GM23338 (cell line): Measurements from ENCODE around the gene CDKN2D. TPM values are rescaled to one million over a fixed set of nuclear protein-coding genes. Genes with fewer than 3 reads are reported as not detected.

Experiments used
- ATAC-seq: fragments of 200-7000 bp; cut with Tn5 transposase; 3 replicates; pipeline ENCODE4 v1.9.1; 2020
- DNase-seq: peaks from one replicate; pipeline ENCODE4 v3.0.0-alpha.2; 2015; ENCODE audit warnings: low spot score
- H2AFZ ChIP-seq: fragments of 200-600 bp; sonication (generic); 2 replicates; pipeline ENCODE4 v1.8.0; 2016; ENCODE audit warnings: antibody characterized with exemption, mild to moderate bottlenecking, moderate library complexity
- H3F3A ChIP-seq: fragments of 200-600 bp; sonication (generic); replicated peaks from 2 replicates; pipeline ENCODE4 v1.8.0; 2017; ENCODE audit warnings: antibody characterized with exemption, mixed run types, low read depth
- H3K27ac ChIP-seq: fragments of 200-600 bp; sonication (generic); 2 replicates; pipeline ENCODE4 v1.6.1; 2016; ENCODE audit warnings: low read depth
- H3K27me3 ChIP-seq: fragments of 200-600 bp; sonication (generic); 2 replicates; pipeline ENCODE4 v1.8.0; 2016; ENCODE audit warnings: mild to moderate bottlenecking, mixed run types, moderate library complexity; ENCODE audit not compliant: insufficient read depth
- H3K36me3 ChIP-seq: fragments of 200-600 bp; sonication (generic); 2 replicates; pipeline ENCODE4 v1.8.0; 2016; ENCODE audit warnings: mild to moderate bottlenecking; ENCODE audit not compliant: insufficient read depth
- H3K4me1 ChIP-seq: fragments of 200-600 bp; sonication (generic); 2 replicates; pipeline ENCODE4 v1.8.0; 2016; ENCODE audit warnings: mild to moderate bottlenecking, moderate library complexity; ENCODE audit not compliant: insufficient read depth
- H3K4me2 ChIP-seq: fragments of 200-600 bp; sonication (generic); 2 replicates; pipeline ENCODE4 v1.7.1; 2017; ENCODE audit warnings: mixed run types
- H3K4me3 ChIP-seq: fragments of 200-600 bp; sonication (generic); 2 replicates; pipeline ENCODE4 v1.6.1; 2016; ENCODE audit warnings: mixed run types
- H3K79me2 ChIP-seq: fragments of 200-600 bp; sonication (generic); replicated peaks from 2 replicates; pipeline ENCODE4 v1.8.0; 2017; ENCODE audit warnings: mild to moderate bottlenecking; ENCODE audit not compliant: insufficient read depth
- H3K9me2 ChIP-seq: fragments of 200-600 bp; sonication (generic); 2 replicates; pipeline ENCODE4 v1.8.0; 2017; ENCODE audit not compliant: insufficient read depth
- H4K20me1 ChIP-seq: fragments of 200-600 bp; sonication (generic); replicated peaks from 2 replicates; pipeline ENCODE4 v1.8.0; 2017; ENCODE audit warnings: mild to moderate bottlenecking; ENCODE audit not compliant: insufficient read depth
- H3K27ac Mint-ChIP-seq: 2 replicates; pipeline ENCODE4 v1.8.0; 2020; ENCODE audit warnings: inconsistent platforms, mild to moderate bottlenecking, moderate library complexity, mixed read lengths
- H3K27me3 Mint-ChIP-seq: 3 replicates; pipeline ENCODE4 v1.8.0; 2022; ENCODE audit warnings: low read depth, mild to moderate bottlenecking, moderate library complexity, mixed read lengths, inconsistent platforms; ENCODE audit not compliant: insufficient read depth, poor library complexity
- H3K36me3 Mint-ChIP-seq: 3 replicates; pipeline ENCODE4 v1.8.0; 2021; ENCODE audit warnings: low read depth, mild to moderate bottlenecking, inconsistent platforms, moderate library complexity, mixed read lengths
- H3K4me1 Mint-ChIP-seq: 3 replicates; pipeline ENCODE4 v1.8.0; 2020; ENCODE audit warnings: mild to moderate bottlenecking, inconsistent platforms, mixed read lengths
- H3K4me3 Mint-ChIP-seq: 3 replicates; pipeline ENCODE4 v1.8.0; 2021; ENCODE audit warnings: moderate library complexity, mild to moderate bottlenecking, inconsistent platforms, mixed read lengths
- H3K9me3 Mint-ChIP-seq: 3 replicates; pipeline ENCODE4 v1.8.0; 2020; ENCODE audit warnings: moderate library complexity, mild to moderate bottlenecking, inconsistent platforms, mixed read lengths
- CREB1 ChIP-seq: fragments of 250-450 bp; sonication (Bioruptor Pico); IDR thresholded peaks from 2 replicates; pipeline ENCODE4 v1.5.0; 2020; ENCODE audit warnings: low read depth, mild to moderate bottlenecking, moderate library complexity
- ETS1 ChIP-seq: IDR thresholded peaks from 2 replicates; pipeline ENCODE4 v1.6.1; 2016; ENCODE audit warnings: antibody characterized with exemption
- EZH2 ChIP-seq: fragments of 200-600 bp; sonication (generic); IDR thresholded peaks from one replicate; pipeline ENCODE4 v1.8.0; 2017; ENCODE audit warnings: antibody characterized with exemption, mild to moderate bottlenecking, low read depth; ENCODE audit not compliant: unreplicated experiment
- EZH2phosphoT487 ChIP-seq: fragments of 200-600 bp; sonication (generic); IDR thresholded peaks from one replicate; pipeline ENCODE4 v1.8.1; 2018; ENCODE audit warnings: antibody characterized with exemption; ENCODE audit not compliant: unreplicated experiment
- NANOG ChIP-seq: IDR thresholded peaks from 2 replicates; pipeline ENCODE4 v1.6.1; 2016; ENCODE audit warnings: antibody characterized with exemption, borderline replicate concordance
- POLR2AphosphoS5 ChIP-seq: IDR thresholded peaks from 2 replicates; pipeline ENCODE4 v1.6.1; 2016; ENCODE audit warnings: antibody characterized with exemption, low read depth
- REST ChIP-seq: IDR thresholded peaks from one replicate; pipeline ENCODE4 v1.6.1; 2018; ENCODE audit warnings: antibody characterized with exemption; ENCODE audit not compliant: unreplicated experiment
- STAT1 ChIP-seq: IDR thresholded peaks from one replicate; pipeline ENCODE4 v1.6.1; 2016; ENCODE audit warnings: antibody characterized with exemption; ENCODE audit not compliant: unreplicated experiment
- ZNF114 ChIP-seq: fragments of 250-450 bp; sonication (Bioruptor Pico); IDR thresholded peaks from 2 replicates; pipeline ENCODE4 v1.5.0; 2020; ENCODE audit warnings: mild to moderate bottlenecking, moderate library complexity
- ZNF331 ChIP-seq: fragments of 250-450 bp; sonication (Bioruptor Pico); IDR thresholded peaks from 2 replicates; pipeline ENCODE4 v1.5.0; 2020; ENCODE audit warnings: low read depth, mild to moderate bottlenecking, moderate library complexity
- ZNF462 ChIP-seq: fragments of 250-450 bp; sonication (Bioruptor Pico); IDR thresholded peaks from 2 replicates; pipeline ENCODE4 v1.5.0; 2020; ENCODE audit warnings: mild to moderate bottlenecking, moderate library complexity
- polyA plus RNA-seq: library from polyadenylated mRNA; unstranded; fragments of >200 nt; fragmentation: Nextera tagmentation; extraction: Ambion mirVana; gene quantifications from 2 replicates; pipeline ENCODE4 v1.2.1, GENCODE V29; 2016
- total RNA-seq: library from RNA; depleted of rRNA; stranded (reverse); fragments of >200 nt; shearing (Covaris generic); gene quantifications from 2 replicates; pipeline ENCODE4 v1.2.3, GENCODE V29; 2014

CDKN2D gene
- total and polyA plus RNA-seq, 2 experiments from 2014 or later, result 1.4 to 4.0 TPM

- Histone ChIP-seq H3K27me3 (no peaks in the 10 kb centered on the region), H4K20me1 (no peaks in the 10 kb centered on the region), H3F3A (no peaks in the 10 kb centered on the region), H3K27ac (no peak overlapping the region), H3K79me2 (no peaks in the 10 kb centered on the region), H2AFZ (no peak overlapping the region), H3K4me2 (no peak overlapping the region), H3K4me1 (no peaks in the 10 kb centered on the region), H3K36me3 (no peaks in the 10 kb centered on the region), H3K9me2 (no peaks in the 10 kb centered on the region), H3K4me3 (no peak overlapping the region)
- Mint-ChIP-seq H3K4me3 (no peak overlapping the region), H3K27me3 (peaks cover 14% of the 10 kb centered on the region), H3K4me1 (no peaks in the 10 kb centered on the region), H3K36me3 (no peaks in the 10 kb centered on the region), H3K27ac (no peak overlapping the region), H3K9me3 (no peaks in the 10 kb centered on the region)
- ATAC-seq, result no peak
- no peak for TF ChIP-seq STAT1
- TF ChIP-seq ETS1, result no peak
- no peak for TF ChIP-seq EZH2phosphoT487
- TF ChIP-seq NANOG, result no peak
- TF ChIP-seq CREB1, result no peak
- TF ChIP-seq ZNF114 (CRISPR knock-in tag), result no peak
- TF ChIP-seq POLR2AphosphoS5, result no peak
- no peak for DNase-seq
These were observed 24.4 kb upstream of the CDKN2D start for GRCh38 chr19:10593148-10593547.

GRCh38 chr19:10587839-10588150 lies 19.0 kb upstream of the CDKN2D start:
- no peak overlapping the region for H3K4me2 ChIP-seq
- peaks cover 9% of the 10 kb centered on the region; the same call in 1 of the 2 replicates for H3K4me1 ChIP-seq
- H3K9me3 Mint-ChIP-seq, result no peaks in the 10 kb centered on the region; the same call in none of the 3 replicates
- H4K20me1 ChIP-seq, result no peaks in the 10 kb centered on the region
- peaks cover 13% of the 10 kb centered on the region; the same call in 1 of the 2 replicates for H3F3A ChIP-seq
- no peak for ATAC-seq
- H3K27ac Mint-ChIP-seq, result no peak overlapping the region
- H3K27ac ChIP-seq, result no peak overlapping the region
- no peaks in the 10 kb centered on the region for H3K27me3 ChIP-seq
- no peaks in the 10 kb centered on the region; the same call in 1 of the 2 replicates for H3K36me3 ChIP-seq
- H3K79me2 ChIP-seq, result peaks cover 17% of the 10 kb centered on the region
- peaks cover 7% of the 10 kb centered on the region for H3K9me2 ChIP-seq
- H3K27me3 Mint-ChIP-seq, result peaks cover 13% of the 10 kb centered on the region
- H3K4me1 Mint-ChIP-seq, result peaks cover 11% of the 10 kb centered on the region; the same call in 2 of the 3 replicates
- peak overlapping the region; percentile 91 for H3K4me3 Mint-ChIP-seq
- H3K4me3 ChIP-seq, result peak overlapping the region; percentile 87; the same call in 1 of the 2 replicates
- DNase-seq, result no peak
- H2AFZ ChIP-seq, result no peak overlapping the region
- H3K36me3 Mint-ChIP-seq, result peaks cover 19% of the 10 kb centered on the region
- TF ChIP-seq CREB1 (no peak), EZH2 (no peak), ETS1 (no peak), ZNF462 (no peak), REST (no peak), ZNF331 (CRISPR knock-in tag) (no peak)
